Stimulated activated CD8-positive, alpha-beta memory T cell treated with anti-CD3 and anti-CD28 coated beads, Interleukin-12 subunit alpha, Interleukin-12 subunit beta, amount 100 ng/mL, for 24 hours (primary cell): ENCODE results near the gene TOM1.

Source experiments
- DNase-seq: peaks from one replicate; pipeline ENCODE4 v3.0.0-alpha.2; 2020; ENCODE audit errors: extremely low read depth

Gene TOM1

GRCh38 chr22:35369996-35370395 lies 70.3 kb downstream of the TOM1 start:
- DNase-seq: no peak

- no peak for DNase-seq
Measured at GRCh38 chr22:35373781-35374180, 74.1 kb downstream of the TOM1 start.

GRCh38 chr22:35375031-35375430 lies 75.3 kb downstream of the TOM1 start:
- no peak for DNase-seq

- DNase-seq: no peak
Measured at GRCh38 chr22:35375526-35375925, 75.8 kb downstream of the TOM1 start.

GRCh38 chr22:35376728-35377472 lies 77.2 kb downstream of the TOM1 start:
- DNase-seq: no peak

GRCh38 chr22:35377735-35378134 lies 78.0 kb downstream of the TOM1 start:
- DNase-seq: no peak

- DNase-seq: no peak
Measured at GRCh38 chr22:35378621-35379020, 78.9 kb downstream of the TOM1 start.

GRCh38 chr22:35379146-35379993 lies 79.7 kb downstream of the TOM1 start:
- DNase-seq: no peak

GRCh38 chr22:35380013-35380412 lies 80.3 kb downstream of the TOM1 start:
- DNase-seq: no peak

GRCh38 chr22:35380537-35381423 lies 81.1 kb downstream of the TOM1 start, which contains the start of gene HMOX1:
Gene HMOX1, plus strand, starts transcription at chr22:35381096. Its CDS starts 78 bp downstream, at chr22:35381174.
- no peak for DNase-seq

GRCh38 chr22:35381424-35382009 lies 81.8 kb downstream of the TOM1 start:
- no peak for DNase-seq

GRCh38 chr22:35383679-35384071 lies 84.0 kb downstream of the TOM1 start:
- DNase-seq: no peak

GRCh38 chr22:35384527-35384926 lies 84.8 kb downstream of the TOM1 start:
- DNase-seq: no peak

- no peak for DNase-seq
Measured at GRCh38 chr22:35384975-35385588, 85.4 kb downstream of the TOM1 start.

- DNase-seq: no peak
Measured at GRCh38 chr22:35386670-35387288, 87.1 kb downstream of the TOM1 start.

GRCh38 chr22:35390933-35391332 lies 91.2 kb downstream of the TOM1 start:
- no peak for DNase-seq

- no peak for DNase-seq
Measured at GRCh38 chr22:35392357-35392756, 92.7 kb downstream of the TOM1 start.

- DNase-seq: no peak
Measured at GRCh38 chr22:35393116-35394010, 93.7 kb downstream of the TOM1 start.

- no peak for DNase-seq
Measured at GRCh38 chr22:35394011-35394312, 94.3 kb downstream of the TOM1 start.
